OCI-LY7 (cell line): Measurements from ENCODE around the gene BAHD1.

Experiments
- EZH2phosphoT487 ChIP-seq: fragments of 200-600 bp; sonication (generic); IDR thresholded peaks from 2 replicates; pipeline ENCODE4 v1.6.1; 2018; ENCODE audit warnings: low read depth, borderline replicate concordance, mild to moderate bottlenecking, mixed run types, antibody characterized with exemption, low read length, moderate library complexity, mixed read lengths
- TF ChIP-seq, protein P1 (sequence below): fragments of 200-600 bp; sonication (generic); conservative IDR thresholded peaks from 2 replicates; pipeline ENCODE4 v1.5.1; 2014; ENCODE audit warnings: mild to moderate bottlenecking, antibody characterized with exemption, low read length, moderate library complexity, mixed read lengths

- TF ChIP-seq, protein P1, sequence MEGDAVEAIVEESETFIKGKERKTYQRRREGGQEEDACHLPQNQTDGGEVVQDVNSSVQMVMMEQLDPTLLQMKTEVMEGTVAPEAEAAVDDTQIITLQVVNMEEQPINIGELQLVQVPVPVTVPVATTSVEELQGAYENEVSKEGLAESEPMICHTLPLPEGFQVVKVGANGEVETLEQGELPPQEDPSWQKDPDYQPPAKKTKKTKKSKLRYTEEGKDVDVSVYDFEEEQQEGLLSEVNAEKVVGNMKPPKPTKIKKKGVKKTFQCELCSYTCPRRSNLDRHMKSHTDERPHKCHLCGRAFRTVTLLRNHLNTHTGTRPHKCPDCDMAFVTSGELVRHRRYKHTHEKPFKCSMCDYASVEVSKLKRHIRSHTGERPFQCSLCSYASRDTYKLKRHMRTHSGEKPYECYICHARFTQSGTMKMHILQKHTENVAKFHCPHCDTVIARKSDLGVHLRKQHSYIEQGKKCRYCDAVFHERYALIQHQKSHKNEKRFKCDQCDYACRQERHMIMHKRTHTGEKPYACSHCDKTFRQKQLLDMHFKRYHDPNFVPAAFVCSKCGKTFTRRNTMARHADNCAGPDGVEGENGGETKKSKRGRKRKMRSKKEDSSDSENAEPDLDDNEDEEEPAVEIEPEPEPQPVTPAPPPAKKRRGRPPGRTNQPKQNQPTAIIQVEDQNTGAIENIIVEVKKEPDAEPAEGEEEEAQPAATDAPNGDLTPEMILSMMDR = no peak
- no peak for TF ChIP-seq EZH2phosphoT487
Observed at GRCh38 chr15:40456299-40456712, 15.6 kb downstream of the BAHD1 start.
